Keratinocyte (primary cell): Measurements from ENCODE around the gene FLVCR2. TPM values are rescaled to one million over a fixed set of nuclear protein-coding genes. Genes with fewer than 3 reads are reported as not detected.

Source experiments
- DNase-seq: peaks from one replicate; pipeline ENCODE4 v3.0.0-alpha.2; 2011; ENCODE audit warnings: low read depth, missing footprints, low spot score
- FAIRE-seq: peaks from 2 replicates; lab custom pipeline; 2011; peaks lifted over from hg19 to GRCh38; lab: Jason Lieb, UNC
- H2AFZ ChIP-seq: 2 replicates; pipeline ENCODE4 v1.6.0; 2012; ENCODE audit warnings: low read length, control low read depth, inconsistent platforms; ENCODE audit not compliant: control insufficient read depth
- H3K27ac ChIP-seq: 2 replicates; pipeline ENCODE4 v1.5.1; 2011; ENCODE audit warnings: low read length; ENCODE audit not compliant: control insufficient read depth, insufficient read depth
- H3K27me3 ChIP-seq: 3 replicates; pipeline ENCODE4 v1.6.0; 2011; ENCODE audit warnings: low read length; ENCODE audit not compliant: control insufficient read depth, insufficient read depth; ENCODE audit errors: extremely low read depth
- H3K36me3 ChIP-seq, 2 experiments: 2 replicates in 1 of 2; 3 replicates in 1 of 2; pipeline ENCODE4 v1.5.1; 2011; ENCODE audit warnings: low read length in 2 of 2, mild to moderate bottlenecking in 1 of 2; ENCODE audit not compliant: control insufficient read depth in 2 of 2, insufficient read depth in 2 of 2; ENCODE audit errors: extremely low read depth in 1 of 2
- H3K4me1 ChIP-seq: 3 replicates; pipeline ENCODE4 v1.5.1; 2011; ENCODE audit warnings: low read length; ENCODE audit not compliant: control insufficient read depth, insufficient read depth; ENCODE audit errors: extremely low read depth
- H3K4me2 ChIP-seq: 3 replicates; pipeline ENCODE4 v1.6.0; 2011; ENCODE audit warnings: low read depth, low read length; ENCODE audit not compliant: control insufficient read depth, insufficient read depth; ENCODE audit errors: extremely low read depth
- H3K4me3 ChIP-seq, 3 experiments: fragments of 200-600 bp in 1 of 3; sonication (generic) in 1 of 3; 2 replicates in 2 of 3; 3 replicates in 1 of 3; pipeline ENCODE4 v1.5.1; 2011 to 2016; ENCODE audit warnings: low read length in 3 of 3, mild to moderate bottlenecking in 3 of 3, control low read depth in 2 of 3, inconsistent platforms in 1 of 3, low read depth in 1 of 3, mixed read lengths in 1 of 3, mixed run types in 1 of 3, moderate library complexity in 1 of 3; ENCODE audit not compliant: control insufficient read depth in 2 of 3, insufficient read depth in 2 of 3; ENCODE audit errors: extremely low read depth in 1 of 3
- H3K79me2 ChIP-seq: 2 replicates; pipeline ENCODE4 v1.6.0; 2012; ENCODE audit warnings: low read length; ENCODE audit not compliant: control insufficient read depth, insufficient read depth
- H3K9ac ChIP-seq: 3 replicates; pipeline ENCODE4 v1.6.0; 2011; ENCODE audit warnings: low read length; ENCODE audit not compliant: control insufficient read depth, insufficient read depth; ENCODE audit errors: extremely low read depth
- H3K9me1 ChIP-seq: 3 replicates; pipeline ENCODE4 v1.6.0; 2011; ENCODE audit warnings: low read length; ENCODE audit not compliant: control insufficient read depth, insufficient read depth; ENCODE audit errors: extremely low read depth
- H3K9me3 ChIP-seq: 2 replicates; pipeline ENCODE4 v1.5.1; 2012; ENCODE audit warnings: low read depth, low read length; ENCODE audit not compliant: control insufficient read depth
- H4K20me1 ChIP-seq: 3 replicates; pipeline ENCODE4 v1.6.0; 2011; ENCODE audit warnings: low read length; ENCODE audit not compliant: control insufficient read depth, insufficient read depth; ENCODE audit errors: extremely low read depth
- CTCF ChIP-seq, 3 experiments: IDR thresholded peaks in 1 of 3; conservative IDR thresholded peaks in 1 of 3; optimal IDR thresholded peaks in 1 of 3; 2 replicates in 2 of 3; 3 replicates in 1 of 3; pipeline versions ENCODE3 to v1.5.1; 2011; ENCODE audit warnings: low read length in 3 of 3, mild to moderate bottlenecking in 3 of 3, moderate library complexity in 2 of 3, control low read depth in 1 of 3, inconsistent platforms in 1 of 3; ENCODE audit not compliant: insufficient read depth in 2 of 3; ENCODE audit errors: extremely low read depth in 1 of 3
- EZH2 ChIP-seq: IDR thresholded peaks from one replicate; pipeline ENCODE4 v1.6.1; 2012; ENCODE audit warnings: inconsistent platforms, mild to moderate bottlenecking, low read length, moderate library complexity
- dilution Hi-C: fragments of 300-500 bp; cut with MboI; formaldehyde crosslinking; loops from one replicate; pipeline ENCODE4 v1.7.0; 2020; ENCODE audit warnings: low sequenced_read_pairs; ENCODE audit not compliant: extremely low pct_ligation_motif_present
- polyA plus RNA-seq, 5 experiments: library from polyadenylated mRNA; depleted of rRNA in 3 of 5; stranded (reverse) in 3 of 5; stranded (forward) in 1 of 5; unstranded in 1 of 5; fragments of >200 nt; gene quantifications; 1 replicate in 1 of 5; 2 replicates in 3 of 5; 3 replicates in 1 of 5; pipeline versions ENCODE4 v1.2.1 to v1.2.3, GENCODE V29; 2011 to 2012; ENCODE audit warnings: missing spikeins in 2 of 5, low read depth in 1 of 5, low replicate concordance in 1 of 5

FLVCR2 gene
- polyA plus RNA-seq, 1 donor (not counting 4 experiments of a cell fraction or from before 2014, with no cell fraction given), result 0.45 TPM

- Histone ChIP-seq H3K79me2 (no peaks in the 10 kb centered on the region), H3K9me3 (no peaks in the 10 kb centered on the region), H3K36me3 (no peaks in the 10 kb centered on the region), H3K9me1 (no peaks in the 10 kb centered on the region), H3K4me2 (no peak overlapping the region), H3K4me3 (no peak overlapping the region), H3K27me3 (peaks cover 10% of the 10 kb centered on the region), H3K4me1 (no peaks in the 10 kb centered on the region), H2AFZ (no peak overlapping the region), H3K27ac (no peak overlapping the region), H4K20me1 (no peaks in the 10 kb centered on the region), H3K9ac (no peak overlapping the region)
- DNase-seq, result no peak
- no peak for TF ChIP-seq EZH2
- no peak for TF ChIP-seq CTCF (optimal IDR thresholded peaks at IDR 0.05 in 1 of 3, IDR thresholded peaks at IDR 0.05 in 1 of 3, conservative IDR thresholded peaks at IDR 0.05 in 1 of 3; ENCODE audit: extremely low read depth in 1 of 3, insufficient read depth in 2 of 3, low read length in 3 of 3)
- dilution Hi-C loops, result no loop called here
- no peak for FAIRE-seq
Observed at GRCh38 chr14:75605916-75606315, 27.5 kb downstream of the FLVCR2 start.

DNA sequence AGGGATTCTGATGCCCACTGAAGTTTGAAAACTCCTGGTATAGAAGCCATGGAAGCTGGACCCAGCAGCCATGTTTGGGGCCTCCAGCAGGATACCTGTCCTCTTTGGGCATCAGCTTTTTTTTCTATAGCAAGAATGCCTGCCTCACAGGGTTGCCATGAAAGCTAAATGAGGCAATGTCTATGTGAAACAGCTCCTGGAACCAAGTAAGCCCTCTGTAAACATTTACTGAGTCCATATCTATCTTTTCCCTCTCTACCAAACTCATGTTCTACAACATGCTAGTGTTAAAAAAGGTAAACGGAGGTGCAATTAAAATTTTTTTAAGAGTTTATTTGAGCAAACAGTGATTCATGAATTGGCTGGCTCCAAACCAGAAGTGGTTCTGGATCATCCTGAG lies 28.6 kb downstream of the FLVCR2 start:
- FAIRE-seq (no peak), DNase-seq (no peak)
- H3K9me1 ChIP-seq, result no peaks in the 10 kb centered on the region
- dilution Hi-C loops, result no loop called here
- no peak overlapping the region for H3K27ac ChIP-seq
- TF ChIP-seq CTCF (optimal IDR thresholded peaks at IDR 0.05 in 1 of 3, IDR thresholded peaks at IDR 0.05 in 1 of 3, conservative IDR thresholded peaks at IDR 0.05 in 1 of 3; ENCODE audit: extremely low read depth in 1 of 3, insufficient read depth in 2 of 3, low read length in 3 of 3), result no peak
- no peak for TF ChIP-seq EZH2
- H3K4me1 ChIP-seq, result no peaks in the 10 kb centered on the region
- H3K4me3 ChIP-seq, result no peak overlapping the region
- peaks cover 10% of the 10 kb centered on the region for H3K27me3 ChIP-seq
- no peaks in the 10 kb centered on the region for H3K9me3 ChIP-seq
- no peak overlapping the region for H3K4me2 ChIP-seq
- H2AFZ ChIP-seq, result no peak overlapping the region
- no peaks in the 10 kb centered on the region for H3K79me2 ChIP-seq
- H4K20me1 ChIP-seq, result no peaks in the 10 kb centered on the region
- no peaks in the 10 kb centered on the region for H3K36me3 ChIP-seq
- no peak overlapping the region for H3K9ac ChIP-seq
